Esophagus squamous epithelium (tissue), 5 donors: ENCODE results near the gene SYTL3. TPM values are rescaled to one million over a fixed set of nuclear protein-coding genes. Genes with fewer than 3 reads are reported as not detected.

Experiments used
- DNase-seq: peaks from one replicate; lab custom pipeline; 2025; lab: John Stamatoyannopoulos, UW
- H3K27ac ChIP-seq, 4 donors: fragments of 200-600 bp; sonication (generic); one replicate each; pipeline ENCODE4 v1.5.1; 2016 to 2019; ENCODE audit warnings: mild to moderate bottlenecking in 1 of 4
- H3K27me3 ChIP-seq, 4 donors: fragments of 200-600 bp; sonication (generic); 1 replicate in 3 of 4; 2 replicates in 1 of 4; pipeline versions ENCODE4 v1.5.1 to v1.6.0; 2017 to 2021; ENCODE audit warnings: antibody characterized with exemption in 1 of 4
- H3K36me3 ChIP-seq, 3 donors: fragments of 200-600 bp; sonication (generic); one replicate each; pipeline ENCODE4 v1.5.1; 2016 to 2019
- H3K4me1 ChIP-seq, 3 donors: fragments of 200-600 bp; sonication (generic); one replicate each; pipeline ENCODE4 v1.5.1; 2017 to 2019
- H3K4me3 ChIP-seq, 4 donors: fragments of 200-600 bp; sonication (generic); 1 replicate in 3 of 4; 2 replicates in 1 of 4; pipeline ENCODE4 v1.5.1; 2016 to 2019; ENCODE audit warnings: mild to moderate bottlenecking in 2 of 4, moderate library complexity in 1 of 4
- H3K9me3 ChIP-seq, 3 donors: fragments of 200-600 bp; sonication (generic); one replicate each; pipeline ENCODE4 v1.5.1; 2016 to 2019
- POLR2A ChIP-seq, 4 donors: fragments of 450-650 bp; IDR thresholded peaks; one replicate each; pipeline ENCODE4 v1.6.1; 2017; ENCODE audit warnings: antibody characterized with exemption in 4 of 4, mild to moderate bottlenecking in 4 of 4, moderate library complexity in 3 of 4
- WGBS, 2 donors: methylation state at CpG; one replicate each; pipeline ENCODE4 v1.1.5; 2018; 5-methylcytosine and 5-hydroxymethylcytosine counted together
- intact Hi-C: fragments of 100-400 bp; cut with DNase I; formaldehyde crosslinking; loops from one replicate; pipeline ENCODE4 v1.15.0; 2022
- total RNA-seq, 4 donors: library from RNA; depleted of rRNA; stranded (reverse); fragments of >200 nt; gene quantifications; one replicate each; pipeline ENCODE4 v1.1.0, GENCODE V29; 2016
- TF ChIP-seq, protein P1 (sequence below), 6 experiments: fragments of 450-650 bp in 4 of 6; fragments of 200-600 bp in 2 of 6; sonication (generic) in 2 of 6; IDR thresholded peaks; one replicate each; pipeline ENCODE4 v1.5.1; 2016 to 2019; ENCODE audit warnings: antibody characterized with exemption in 6 of 6, mild to moderate bottlenecking in 4 of 6, moderate library complexity in 4 of 6
- donor health status: DM: yes; HTN: yes; CAD: no.

The SYTL3 gene
- total RNA-seq, 4 donors from 2014 or later, result 1.6 to 8.0 (median 3.0) TPM

DNA sequence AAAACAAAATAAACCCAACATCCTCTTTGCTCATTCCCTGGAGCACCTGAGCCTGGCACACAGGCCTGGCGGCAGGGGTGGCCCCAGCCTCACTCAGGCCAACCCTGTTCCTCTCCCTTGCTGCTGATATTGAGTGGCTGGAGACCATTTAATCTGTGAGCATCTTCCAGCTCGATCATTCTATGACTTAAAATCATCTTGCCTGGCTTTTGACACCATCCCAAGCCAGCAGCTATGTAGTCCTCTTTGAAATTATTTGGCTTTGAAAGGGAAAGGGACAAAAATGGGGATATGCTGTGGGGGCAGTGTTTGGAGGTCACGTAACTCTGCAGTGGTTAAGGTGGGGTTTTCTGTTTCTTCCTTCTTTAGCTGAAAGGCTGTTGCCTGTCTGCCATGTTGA is 146.5 kb downstream of the SYTL3 start:
- Histone ChIP-seq H3K36me3 (peaks cover 0 to 41% (median 0%) of the 10 kb centered on the region in 3 donors), H3K4me3 (no peak overlapping the region), H3K9me3 (no peaks in the 10 kb centered on the region), H3K27ac (peak overlapping the region in 1 of 4 donors; percentile 83), H3K4me1 (peaks cover 11 to 97% (median 42%) of the 10 kb centered on the region in 3 donors), H3K27me3 (no peaks in the 10 kb centered on the region)
- no peak for DNase-seq
- 89 to 90% methylated on average over 3 of the region's 3 CpGs for WGBS, 2 donors
- intact Hi-C loops, result no loop called here
- no peak for TF ChIP-seq POLR2A (IDR thresholded peaks at IDR 0.05)
- TF ChIP-seq, protein P1, sequence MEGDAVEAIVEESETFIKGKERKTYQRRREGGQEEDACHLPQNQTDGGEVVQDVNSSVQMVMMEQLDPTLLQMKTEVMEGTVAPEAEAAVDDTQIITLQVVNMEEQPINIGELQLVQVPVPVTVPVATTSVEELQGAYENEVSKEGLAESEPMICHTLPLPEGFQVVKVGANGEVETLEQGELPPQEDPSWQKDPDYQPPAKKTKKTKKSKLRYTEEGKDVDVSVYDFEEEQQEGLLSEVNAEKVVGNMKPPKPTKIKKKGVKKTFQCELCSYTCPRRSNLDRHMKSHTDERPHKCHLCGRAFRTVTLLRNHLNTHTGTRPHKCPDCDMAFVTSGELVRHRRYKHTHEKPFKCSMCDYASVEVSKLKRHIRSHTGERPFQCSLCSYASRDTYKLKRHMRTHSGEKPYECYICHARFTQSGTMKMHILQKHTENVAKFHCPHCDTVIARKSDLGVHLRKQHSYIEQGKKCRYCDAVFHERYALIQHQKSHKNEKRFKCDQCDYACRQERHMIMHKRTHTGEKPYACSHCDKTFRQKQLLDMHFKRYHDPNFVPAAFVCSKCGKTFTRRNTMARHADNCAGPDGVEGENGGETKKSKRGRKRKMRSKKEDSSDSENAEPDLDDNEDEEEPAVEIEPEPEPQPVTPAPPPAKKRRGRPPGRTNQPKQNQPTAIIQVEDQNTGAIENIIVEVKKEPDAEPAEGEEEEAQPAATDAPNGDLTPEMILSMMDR (IDR thresholded peaks at IDR 0.05), result no peak

DNA sequence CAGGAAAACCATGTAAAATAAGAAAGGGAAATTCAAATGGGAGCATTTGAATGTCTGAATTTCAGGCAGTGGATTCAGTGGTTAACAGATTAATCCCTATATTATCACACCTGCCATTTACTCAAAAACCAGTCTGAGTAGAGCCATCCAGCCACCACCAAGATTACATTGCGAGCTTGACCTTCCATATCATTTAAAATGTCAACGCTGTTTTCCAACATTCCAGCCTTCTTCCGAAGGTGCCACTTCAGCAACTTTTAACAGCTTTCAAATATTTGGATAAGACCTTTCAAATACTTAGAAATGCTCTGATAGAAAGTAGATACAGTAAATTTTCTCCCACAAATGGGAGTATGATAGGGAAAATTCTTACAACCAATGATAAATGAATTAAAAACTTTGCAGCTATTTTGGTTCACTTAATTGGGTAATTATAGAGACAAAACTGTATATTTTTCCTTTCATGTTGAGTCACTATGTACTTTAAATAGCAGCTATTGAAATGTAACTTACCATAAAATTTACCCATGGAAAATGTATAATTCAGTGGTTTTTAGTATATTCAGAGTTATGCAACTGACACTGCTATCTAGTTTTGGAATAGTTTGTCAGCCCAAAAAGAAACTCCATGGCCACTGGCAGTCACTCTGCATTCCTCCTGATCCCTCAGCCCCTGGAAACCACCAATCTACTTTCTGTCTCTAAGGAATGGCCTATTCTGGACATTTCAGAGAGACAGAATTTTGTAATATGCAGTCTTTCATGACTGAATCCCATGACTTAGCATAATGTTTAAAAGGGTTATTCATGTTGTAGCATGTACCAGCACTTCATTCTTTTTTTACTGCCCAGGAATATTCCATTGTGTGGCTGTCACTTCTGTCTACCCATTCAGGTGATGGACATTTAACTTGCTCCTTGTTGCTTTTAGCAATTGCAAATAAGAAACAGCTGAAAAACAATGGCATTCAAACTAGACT is 147.8 kb downstream of the SYTL3 start:
- Histone ChIP-seq H3K9me3 (no peaks in the 10 kb centered on the region), H3K4me1 (peaks cover 11 to 99% (median 42%) of the 10 kb centered on the region in 3 donors), H3K4me3 (no peak overlapping the region), H3K36me3 (peaks cover 0 to 45% (median 0%) of the 10 kb centered on the region in 3 donors), H3K27ac (peak overlapping the region; percentile 15 to 83 (median 61)), H3K27me3 (no peaks in the 10 kb centered on the region)
- TF ChIP-seq POLR2A (IDR thresholded peaks at IDR 0.05), result no peak
- TF ChIP-seq, protein P1 (IDR thresholded peaks at IDR 0.05), result no peak
- DNase-seq, result no peak
- intact Hi-C loops, result no loop called here
- 63 to 66% methylated on average over 3 of the region's 3 CpGs for WGBS, 2 donors

DNA sequence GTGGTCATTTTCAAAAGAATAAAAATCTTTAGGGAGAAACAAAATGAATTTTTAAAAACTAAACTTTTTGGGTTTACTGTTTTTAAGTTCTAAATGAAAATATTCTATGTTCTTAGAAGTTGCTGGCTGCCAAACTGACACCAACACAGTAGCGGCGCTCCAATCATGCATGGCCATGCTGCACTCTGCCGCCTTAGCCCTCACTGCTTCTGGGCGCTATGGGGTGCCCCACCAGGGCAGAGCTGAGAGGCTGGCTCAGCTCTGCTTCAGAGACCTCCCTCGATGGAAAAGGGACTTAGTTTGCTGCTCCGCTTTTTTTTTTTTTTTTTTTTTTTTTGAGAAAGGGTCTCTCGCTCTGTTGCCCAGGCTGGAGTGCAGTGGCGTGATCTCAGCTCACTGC is 148.5 kb downstream of the SYTL3 start:
- peak overlapping the region in 3 of 4 donors; percentile 50 to 83 (median 72) for H3K27ac ChIP-seq
- no peaks in the 10 kb centered on the region for H3K9me3 ChIP-seq
- H3K4me1 ChIP-seq, result peaks cover 11 to 99% (median 39%) of the 10 kb centered on the region in 3 donors
- H3K4me3 ChIP-seq, result no peak overlapping the region
- no peak for DNase-seq
- WGBS, 2 donors, result 78 to 83% methylated on average over 7 to 8 of the region's 8 CpGs
- intact Hi-C loops, result no loop called here
- TF ChIP-seq POLR2A (IDR thresholded peaks at IDR 0.05), result no peak
- TF ChIP-seq, protein P1 (IDR thresholded peaks at IDR 0.05), result no peak
- H3K27me3 ChIP-seq, result no peaks in the 10 kb centered on the region
- H3K36me3 ChIP-seq, result peaks cover 0 to 43% (median 0%) of the 10 kb centered on the region in 3 donors

DNA sequence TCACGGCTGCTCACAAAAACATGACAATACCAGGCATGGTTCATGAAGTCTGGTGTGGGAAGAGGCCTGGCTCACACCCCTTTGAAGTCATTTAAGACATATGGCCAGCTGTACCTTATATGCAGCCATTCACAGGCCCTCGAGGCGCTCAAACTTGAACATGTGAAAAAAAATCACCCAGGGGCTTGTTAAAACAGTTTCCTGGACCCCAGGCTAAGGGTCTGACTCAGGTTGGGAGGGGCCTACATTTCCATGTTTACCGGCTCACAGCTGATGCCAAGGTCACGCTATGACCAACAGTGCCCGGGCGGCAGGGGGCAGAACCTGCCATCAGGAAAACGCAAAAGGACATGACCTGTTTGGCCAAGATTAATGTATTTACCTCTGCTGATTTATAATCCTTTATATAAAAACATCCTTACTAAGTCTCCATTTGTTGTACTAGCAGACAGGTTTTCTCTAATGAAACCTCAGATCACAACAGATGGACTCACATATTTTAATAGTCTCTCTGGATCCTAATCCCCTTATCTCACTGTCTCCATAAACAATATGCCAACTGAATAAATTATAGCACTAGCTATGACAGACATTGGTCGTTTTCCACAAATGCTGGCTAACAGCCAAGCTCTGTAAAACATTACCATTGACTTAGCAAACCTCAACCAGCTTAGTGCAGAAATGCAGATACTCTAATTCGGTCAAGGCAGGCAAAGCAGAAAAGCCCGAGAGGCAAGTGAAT is 149.4 kb downstream of the SYTL3 start:
- intact Hi-C loops, result no loop called here
- no peak for DNase-seq
- Histone ChIP-seq H3K27me3 (no peaks in the 10 kb centered on the region), H3K27ac (peak overlapping the region; percentile 50 to 83 (median 68)), H3K4me1 (peaks cover 16 to 99% (median 42%) of the 10 kb centered on the region in 3 donors), H3K4me3 (no peak overlapping the region), H3K36me3 (peaks cover 0 to 43% (median 0%) of the 10 kb centered on the region in 3 donors), H3K9me3 (no peaks in the 10 kb centered on the region)
- TF ChIP-seq, protein P1 (IDR thresholded peaks at IDR 0.05), result peak in 3 of 6 experiments; percentile 12 to 26 (median 15)
- TF ChIP-seq POLR2A (IDR thresholded peaks at IDR 0.05), result no peak
- 16 to 28% methylated on average over 10 to 11 of the region's 11 CpGs for WGBS, 2 donors
